ENCODE results near the gene MTFP1.

The MTFP1 gene

GRCh38 chr22:30416837-30417236, 8.7 kb upstream of the MTFP1 start:
- no peaks in the 10 kb centered on the region for H3K9me3 ChIP-seq (ENCODE audit: insufficient read depth, low read depth, low read length)
- H3K27me3 ChIP-seq (ENCODE audit: insufficient read depth, low read length, poor library complexity, severe bottlenecking): no peaks in the 10 kb centered on the region
- no peak overlapping the region for H3K4me2 ChIP-seq (ENCODE audit: low read depth, low read length, poor library complexity, severe bottlenecking)
- H3K9ac ChIP-seq (ENCODE audit: low read depth, low read length, poor library complexity, severe bottlenecking): no peak overlapping the region
- H3K36me3 ChIP-seq (ENCODE audit: insufficient read depth, low read length): peaks cover 62% of the 10 kb centered on the region; the same call in 1 of the 2 replicates
- no peaks in the 10 kb centered on the region for H3F3A ChIP-seq (ENCODE audit: low read depth)
- TF ChIP-seq EZH2phosphoT487 (IDR thresholded peaks at IDR 0.05; ENCODE audit: borderline replicate concordance) (no peak), CTCF (conservative IDR thresholded peaks at IDR 0.05; ENCODE audit: low read length) (no peak)
- H4K20me1 ChIP-seq (ENCODE audit: insufficient read depth, low read length, poor library complexity, severe bottlenecking): no peaks in the 10 kb centered on the region
- H3K4me3 ChIP-seq (ENCODE audit: low read length, poor library complexity, severe bottlenecking): no peak overlapping the region
- no peaks in the 10 kb centered on the region for H3K9me2 ChIP-seq (replicated peaks; ENCODE audit: low read depth, low read length)
- peaks cover 16% of the 10 kb centered on the region for H3K4me1 ChIP-seq (ENCODE audit: insufficient read depth, low read length, poor library complexity, severe bottlenecking)
- peaks cover 16% of the 10 kb centered on the region; the same call in 1 of the 2 replicates for H3K79me2 ChIP-seq (ENCODE audit: insufficient read depth, low read length)
- H2AFZ ChIP-seq (ENCODE audit: low read length): no peak overlapping the region

GRCh38 chr22:30420347-30421125, 5.0 kb upstream of the MTFP1 start:
- Histone ChIP-seq H2AFZ (ENCODE audit: low read length) (no peak overlapping the region), H3K4me3 (ENCODE audit: low read length, poor library complexity, severe bottlenecking) (peak overlapping the region; percentile 90), H3K36me3 (ENCODE audit: insufficient read depth, low read length) (peaks cover 36% of the 10 kb centered on the region; the same call in 1 of the 2 replicates), H3K4me2 (ENCODE audit: low read depth, low read length, poor library complexity, severe bottlenecking) (peak overlapping the region; percentile 95), H3K79me2 (ENCODE audit: insufficient read depth, low read length) (peaks cover 39% of the 10 kb centered on the region), H3K9me2 (replicated peaks; ENCODE audit: low read depth, low read length) (no peaks in the 10 kb centered on the region), H3K9ac (ENCODE audit: low read depth, low read length, poor library complexity, severe bottlenecking) (peak overlapping the region; percentile 91), H3K27me3 (ENCODE audit: insufficient read depth, low read length, poor library complexity, severe bottlenecking) (no peaks in the 10 kb centered on the region), H3K4me1 (ENCODE audit: insufficient read depth, low read length, poor library complexity, severe bottlenecking) (peaks cover 40% of the 10 kb centered on the region), H4K20me1 (ENCODE audit: insufficient read depth, low read length, poor library complexity, severe bottlenecking) (no peaks in the 10 kb centered on the region), H3K9me3 (ENCODE audit: insufficient read depth, low read depth, low read length) (no peaks in the 10 kb centered on the region), H3F3A (ENCODE audit: low read depth) (0 out of 2 replicates have a peak, but pooled peaks cover 4% of the 10 kb centered on the region)
- TF ChIP-seq CTCF (conservative IDR thresholded peaks at IDR 0.05; ENCODE audit: low read length) (no peak), EZH2phosphoT487 (IDR thresholded peaks at IDR 0.05; ENCODE audit: borderline replicate concordance) (no peak)

GRCh38 chr22:30421695-30422480, 3.7 kb upstream of the MTFP1 start:
- H3K4me3 ChIP-seq (ENCODE audit: low read length, poor library complexity, severe bottlenecking): peak overlapping the region; percentile 90
- peak overlapping the region; percentile 95 for H3K4me2 ChIP-seq (ENCODE audit: low read depth, low read length, poor library complexity, severe bottlenecking)
- no peak overlapping the region for H2AFZ ChIP-seq (ENCODE audit: low read length)
- TF ChIP-seq CTCF (conservative IDR thresholded peaks at IDR 0.05; ENCODE audit: low read length): no peak
- no peak for TF ChIP-seq EZH2phosphoT487 (IDR thresholded peaks at IDR 0.05; ENCODE audit: borderline replicate concordance)
- no peaks in the 10 kb centered on the region for H3K9me3 ChIP-seq (ENCODE audit: insufficient read depth, low read depth, low read length)
- no peaks in the 10 kb centered on the region for H3K9me2 ChIP-seq (replicated peaks; ENCODE audit: low read depth, low read length)
- no peaks in the 10 kb centered on the region for H3K27me3 ChIP-seq (ENCODE audit: insufficient read depth, low read length, poor library complexity, severe bottlenecking)
- peak overlapping the region; percentile 91 for H3K9ac ChIP-seq (ENCODE audit: low read depth, low read length, poor library complexity, severe bottlenecking)
- peaks cover 47% of the 10 kb centered on the region for H3K4me1 ChIP-seq (ENCODE audit: insufficient read depth, low read length, poor library complexity, severe bottlenecking)
- H3K79me2 ChIP-seq (ENCODE audit: insufficient read depth, low read length): peaks cover 52% of the 10 kb centered on the region
- peaks cover 22% of the 10 kb centered on the region; the same call in 1 of the 2 replicates for H3K36me3 ChIP-seq (ENCODE audit: insufficient read depth, low read length)
- H3F3A ChIP-seq (ENCODE audit: low read depth): 0 out of 2 replicates have a peak, but pooled peaks cover 4% of the 10 kb centered on the region
- H4K20me1 ChIP-seq (ENCODE audit: insufficient read depth, low read length, poor library complexity, severe bottlenecking): peaks cover 4% of the 10 kb centered on the region
